Stimulated activated CD8-positive, alpha-beta memory T cell treated with anti-CD3 and anti-CD28 coated beads, Interleukin-4, amount 100 ng/mL, for 48 hours (primary cell): Measurements from ENCODE around the gene DST.

ENCODE experiments used
- DNase-seq: peaks from one replicate; pipeline ENCODE4 v3.0.0-alpha.2; 2020

DST gene

GRCh38 chr6:56479381-56479780, 163.3 kb downstream of the DST start:
- no peak for DNase-seq

- DNase-seq: no peak
Observed at GRCh38 chr6:56478202-56478601, 164.5 kb downstream of the DST start.

- DNase-seq: no peak
Observed at GRCh38 chr6:56477241-56477640, 165.4 kb downstream of the DST start.

- DNase-seq: no peak
Observed at GRCh38 chr6:56475736-56476457, 166.8 kb downstream of the DST start.

- DNase-seq: no peak
Observed at GRCh38 chr6:56474532-56474931, 168.2 kb downstream of the DST start.

GRCh38 chr6:56463443-56463842, 179.2 kb downstream of the DST start:
- DNase-seq: no peak

GRCh38 chr6:56459030-56459805, 183.5 kb downstream of the DST start:
- DNase-seq: no peak

GRCh38 chr6:56458324-56458884, 184.3 kb downstream of the DST start:
- no peak for DNase-seq

- no peak for DNase-seq
Observed at GRCh38 chr6:56456785-56457184, 185.9 kb downstream of the DST start.

- DNase-seq: no peak
Observed at GRCh38 chr6:56450882-56451739, 191.6 kb downstream of the DST start.

- no peak for DNase-seq
Observed at GRCh38 chr6:56450376-56450775, 192.3 kb downstream of the DST start.

GRCh38 chr6:56448046-56448445, 194.6 kb downstream of the DST start:
- DNase-seq: no peak

- DNase-seq: no peak
Observed at GRCh38 chr6:56445818-56446217, 196.9 kb downstream of the DST start.

- DNase-seq: no peak
Observed at GRCh38 chr6:56444855-56445254, 197.8 kb downstream of the DST start.

- DNase-seq: no peak
Observed at GRCh38 chr6:56440551-56440981, 202.1 kb downstream of the DST start.

- DNase-seq: no peak
Observed at GRCh38 chr6:56437171-56437900, 205.4 kb downstream of the DST start.

GRCh38 chr6:56435754-56436153, 206.9 kb downstream of the DST start:
- no peak for DNase-seq

- no peak for DNase-seq
Observed at GRCh38 chr6:56435326-56435725, 207.4 kb downstream of the DST start.

GRCh38 chr6:56434606-56435005, 208.1 kb downstream of the DST start:
- DNase-seq: no peak

GRCh38 chr6:56433119-56433518, 209.6 kb downstream of the DST start:
- no peak for DNase-seq

GRCh38 chr6:56432194-56432593, 210.5 kb downstream of the DST start:
- DNase-seq: no peak
